Globus pallidus (tissue), 1 donor: ENCODE data around the gene PPTC7.
A peak's percentile ranks its signal among the peaks of the same experiment; 100 is the strongest.
"Not testable (repeated sequence)": the region's sequence is repeated elsewhere in the genome, so short reads cannot be mapped to it uniquely, and the experiment has no call there.

Experiments used
- DNase-seq: peaks from one replicate; pipeline ENCODE4 v3.0.0-alpha.2; 2015; ENCODE audit warnings: low spot score

PPTC7 gene, protein sequence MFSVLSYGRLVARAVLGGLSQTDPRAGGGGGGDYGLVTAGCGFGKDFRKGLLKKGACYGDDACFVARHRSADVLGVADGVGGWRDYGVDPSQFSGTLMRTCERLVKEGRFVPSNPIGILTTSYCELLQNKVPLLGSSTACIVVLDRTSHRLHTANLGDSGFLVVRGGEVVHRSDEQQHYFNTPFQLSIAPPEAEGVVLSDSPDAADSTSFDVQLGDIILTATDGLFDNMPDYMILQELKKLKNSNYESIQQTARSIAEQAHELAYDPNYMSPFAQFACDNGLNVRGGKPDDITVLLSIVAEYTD

GRCh38 chr12:110583137-110584059 lies at the start of gene PPTC7:
PPTC7 (minus strand) TSS chr12:110583318; CDS start chr12:110583031, 287 bp downstream.
- peak; percentile 97 for DNase-seq

GRCh38 chr12:110627500-110628195 lies 44.5 kb upstream of the PPTC7 start:
- no peak for DNase-seq

GRCh38 chr12:110622582-110622981 lies 39.5 kb upstream of the PPTC7 start:
- DNase-seq: no peak

GRCh38 chr12:110619534-110619953 lies 36.4 kb upstream of the PPTC7 start:
- DNase-seq: no peak

GRCh38 chr12:110616471-110617115 lies 33.5 kb upstream of the PPTC7 start:
- DNase-seq: no peak

DNA sequence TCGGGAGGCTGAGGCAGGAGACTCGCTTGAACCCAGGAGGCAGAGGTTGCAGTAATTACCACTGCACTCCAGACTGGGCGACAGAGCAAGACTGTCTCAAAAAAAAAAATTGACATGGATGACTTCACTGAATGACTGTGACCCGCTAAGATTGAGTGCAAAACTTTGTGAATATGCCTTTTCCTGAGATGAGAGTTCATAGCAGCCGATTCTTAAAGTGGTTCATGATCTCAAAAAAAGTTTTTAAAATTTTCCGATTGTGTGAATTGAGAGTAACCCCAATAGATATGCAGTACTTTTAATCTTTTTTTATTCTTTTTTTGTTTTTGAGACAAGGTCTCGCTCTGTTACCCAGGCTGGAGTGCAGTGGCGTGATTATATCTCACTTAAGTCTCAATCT lies 32.1 kb upstream of the PPTC7 start:
- DNase-seq: no peak

- peak; percentile 94 for DNase-seq
These were observed 30.9 kb upstream of the PPTC7 start, which contains the start of gene TCTN1 for GRCh38 chr12:110613771-110614684. TCTN1 (plus strand) TSS chr12:110614129; CDS start chr12:110614183, 54 bp downstream.

GRCh38 chr12:110613071-110613770 lies 30.1 kb upstream of the PPTC7 start:
- no peak for DNase-seq

DNA sequence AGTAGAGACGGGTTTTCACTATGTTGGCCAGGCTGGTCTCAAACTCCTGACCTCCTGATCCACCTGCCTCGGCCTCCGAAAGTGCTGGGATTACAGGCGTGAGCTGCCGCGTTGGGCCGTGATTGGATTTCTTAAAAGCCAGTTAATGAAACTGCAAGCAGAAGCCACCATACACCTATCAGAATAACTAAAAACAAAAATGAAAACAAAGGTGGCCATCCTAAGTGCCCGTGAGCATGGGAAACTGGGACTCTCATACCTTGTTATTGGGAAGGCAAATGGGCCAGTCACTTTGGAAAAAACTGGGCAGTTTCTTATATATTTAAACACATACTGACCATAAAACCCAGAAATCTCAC lies 23.1 kb upstream of the PPTC7 start:
- DNase-seq: no peak

- DNase-seq: not testable (repeated sequence)
These were observed 19.1 kb upstream of the PPTC7 start for GRCh38 chr12:110602085-110602814.

GRCh38 chr12:110600254-110600653 lies 17.1 kb upstream of the PPTC7 start:
- peak; percentile 59 for DNase-seq

GRCh38 chr12:110599334-110599733 lies 16.2 kb upstream of the PPTC7 start:
- no peak for DNase-seq

- DNase-seq: no peak
These were observed 14.8 kb upstream of the PPTC7 start for GRCh38 chr12:110597885-110598284.

GRCh38 chr12:110592919-110593318 lies 9.8 kb upstream of the PPTC7 start:
- DNase-seq: not testable (repeated sequence)

DNA sequence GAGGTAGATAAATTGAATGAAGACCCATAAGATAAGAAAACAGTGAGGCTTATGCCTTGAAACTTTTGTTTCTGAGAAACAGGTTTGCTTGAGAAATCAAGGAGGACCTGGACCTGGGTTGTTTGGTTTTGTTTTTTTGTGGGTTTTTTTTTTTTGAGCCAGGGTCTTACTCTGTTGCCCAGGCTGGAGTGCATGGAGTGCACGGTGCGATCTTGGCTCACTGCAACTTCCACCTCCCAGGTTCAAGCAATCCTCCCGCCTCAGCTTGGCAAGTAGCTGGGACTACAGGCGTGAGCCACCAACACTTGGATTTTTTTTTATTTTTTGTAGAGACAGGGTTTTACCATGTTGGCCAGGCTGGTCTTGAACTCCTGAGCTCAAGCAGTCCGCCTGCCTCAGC lies 9.0 kb upstream of the PPTC7 start:
- no peak for DNase-seq

- DNase-seq: no peak
These were observed 8.4 kb upstream of the PPTC7 start for GRCh38 chr12:110591451-110592051.

- DNase-seq: peak; percentile 63
These were observed 7.7 kb upstream of the PPTC7 start for GRCh38 chr12:110590806-110591326.

GRCh38 chr12:110590059-110590458 lies 6.9 kb upstream of the PPTC7 start:
- DNase-seq: no peak

DNA sequence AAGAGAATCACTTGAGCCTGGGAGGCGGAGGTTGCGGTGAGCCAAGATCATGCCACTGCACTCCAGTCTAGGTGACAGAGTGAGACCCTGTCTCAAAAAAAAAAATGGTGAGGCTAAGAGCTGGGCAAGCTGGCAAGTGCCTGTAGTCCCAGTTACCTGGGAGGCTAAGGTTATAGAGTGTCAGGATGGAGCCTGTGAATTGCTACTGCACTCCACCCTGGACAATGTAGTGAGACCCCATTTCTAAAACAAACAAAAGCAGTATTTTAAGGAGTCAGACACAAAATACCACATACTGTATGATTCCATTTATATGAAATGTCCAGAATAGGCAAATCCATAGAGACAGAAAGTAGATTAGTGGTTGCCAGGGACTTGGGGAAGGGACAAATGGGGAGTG lies 4.0 kb upstream of the PPTC7 start:
- DNase-seq: not testable (repeated sequence)
